Adrenal gland (tissue), 5 donors: ENCODE data around the gene SNTB2.

Experiments used
- POLR2A ChIP-seq, 2 donors: fragments of 450-650 bp; IDR thresholded peaks; one replicate each; pipeline ENCODE4 v1.6.1; 2017; ENCODE audit warnings: antibody characterized with exemption in 2 of 2, mild to moderate bottlenecking in 2 of 2, moderate library complexity in 1 of 2
- TF ChIP-seq, protein P1 (sequence below), 6 experiments: fragments of 450-650 bp in 4 of 6; fragments of 200-600 bp in 2 of 6; sonication (generic) in 1 of 6; IDR thresholded peaks; 1 replicate in 5 of 6; 2 replicates in 1 of 6; pipeline versions ENCODE4 v1.5.1 to v1.8.0; 2016 to 2021; ENCODE audit warnings: antibody characterized with exemption in 6 of 6, mild to moderate bottlenecking in 2 of 6, moderate library complexity in 1 of 6
- donor health status: DM: no; HTN: no; CAD: no.

DNA sequence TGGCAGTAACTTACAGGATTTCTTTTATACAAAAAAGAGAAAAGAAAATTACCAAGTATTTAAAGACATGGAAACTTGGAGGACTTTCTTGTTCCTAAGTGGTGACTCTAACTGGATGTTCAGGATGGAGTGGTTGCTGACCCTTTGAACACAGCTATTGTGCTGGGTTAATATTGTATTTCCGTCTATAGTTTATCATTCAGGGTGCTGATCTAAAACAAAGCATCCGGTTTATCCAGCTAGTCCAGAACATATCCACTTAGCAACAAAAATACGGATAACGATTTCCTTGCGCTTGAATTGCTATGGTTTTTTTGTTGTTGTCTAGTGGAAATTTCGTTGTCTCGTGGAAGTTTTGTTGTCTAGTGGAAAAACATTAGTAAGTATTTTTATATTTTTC, 38.2 kb downstream of the SNTB2 start:
- TF ChIP-seq, protein P1, sequence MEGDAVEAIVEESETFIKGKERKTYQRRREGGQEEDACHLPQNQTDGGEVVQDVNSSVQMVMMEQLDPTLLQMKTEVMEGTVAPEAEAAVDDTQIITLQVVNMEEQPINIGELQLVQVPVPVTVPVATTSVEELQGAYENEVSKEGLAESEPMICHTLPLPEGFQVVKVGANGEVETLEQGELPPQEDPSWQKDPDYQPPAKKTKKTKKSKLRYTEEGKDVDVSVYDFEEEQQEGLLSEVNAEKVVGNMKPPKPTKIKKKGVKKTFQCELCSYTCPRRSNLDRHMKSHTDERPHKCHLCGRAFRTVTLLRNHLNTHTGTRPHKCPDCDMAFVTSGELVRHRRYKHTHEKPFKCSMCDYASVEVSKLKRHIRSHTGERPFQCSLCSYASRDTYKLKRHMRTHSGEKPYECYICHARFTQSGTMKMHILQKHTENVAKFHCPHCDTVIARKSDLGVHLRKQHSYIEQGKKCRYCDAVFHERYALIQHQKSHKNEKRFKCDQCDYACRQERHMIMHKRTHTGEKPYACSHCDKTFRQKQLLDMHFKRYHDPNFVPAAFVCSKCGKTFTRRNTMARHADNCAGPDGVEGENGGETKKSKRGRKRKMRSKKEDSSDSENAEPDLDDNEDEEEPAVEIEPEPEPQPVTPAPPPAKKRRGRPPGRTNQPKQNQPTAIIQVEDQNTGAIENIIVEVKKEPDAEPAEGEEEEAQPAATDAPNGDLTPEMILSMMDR (IDR thresholded peaks at IDR 0.05), result no peak
- TF ChIP-seq POLR2A (IDR thresholded peaks at IDR 0.05), result no peak
